ENCODE data around the gene SGSM2.

The SGSM2 gene

GRCh38 chr17:2317796-2318195 is 19.5 kb upstream of the SGSM2 start:
- H3K27ac ChIP-seq (ENCODE audit: low read depth, low read length) = no peak overlapping the region
- no peaks in the 10 kb centered on the region for H3K9me2 ChIP-seq (replicated peaks; ENCODE audit: control insufficient read depth, low read length)
- no peak overlapping the region for H3K4me3 ChIP-seq (ENCODE audit: low read length)

GRCh38 chr17:2319051-2319450 is 18.2 kb upstream of the SGSM2 start:
- Histone ChIP-seq H3K4me1 (ENCODE audit: control insufficient read depth, low read length) (no peaks in the 10 kb centered on the region), H3K4me2 (ENCODE audit: low read length) (no peak overlapping the region), H3K9me2 (replicated peaks; ENCODE audit: control insufficient read depth, low read length) (no peaks in the 10 kb centered on the region), H4K20me1 (ENCODE audit: control insufficient read depth, insufficient read depth, low read depth, low read length) (no peaks in the 10 kb centered on the region), H3K9me3 (ENCODE audit: control insufficient read depth, insufficient read depth, low read length) (no peaks in the 10 kb centered on the region), H3K27ac (ENCODE audit: low read depth, low read length) (no peak overlapping the region), H3K4me3 (ENCODE audit: low read length) (no peak overlapping the region), H3K27me3 (ENCODE audit: control insufficient read depth, low read length) (no peaks in the 10 kb centered on the region), H3F3A (ENCODE audit: control insufficient read depth, insufficient read depth) (peaks cover 33% of the 10 kb centered on the region), H3K36me3 (ENCODE audit: control insufficient read depth, low read length) (peaks cover 26% of the 10 kb centered on the region), H3K79me2 (ENCODE audit: control insufficient read depth, low read length) (no peaks in the 10 kb centered on the region)
- TF ChIP-seq CTCF (IDR thresholded peaks at IDR 0.05; ENCODE audit: low read depth, low read length, poor library complexity, severe bottlenecking) = no peak
- no peak for TF ChIP-seq EZH2phosphoT487 (IDR thresholded peaks at IDR 0.05; ENCODE audit: borderline replicate concordance, low read length)

More at GRCh38 chr17:2317796-2318195, 19.5 kb upstream of the SGSM2 start:
- peaks cover 27% of the 10 kb centered on the region for H3F3A ChIP-seq (ENCODE audit: control insufficient read depth, insufficient read depth)
- peaks cover 13% of the 10 kb centered on the region for H3K36me3 ChIP-seq (ENCODE audit: control insufficient read depth, low read length)
- H3K27me3 ChIP-seq (ENCODE audit: control insufficient read depth, low read length) = no peaks in the 10 kb centered on the region
- no peaks in the 10 kb centered on the region for H3K9me3 ChIP-seq (ENCODE audit: control insufficient read depth, insufficient read depth, low read length)
- no peaks in the 10 kb centered on the region for H4K20me1 ChIP-seq (ENCODE audit: control insufficient read depth, insufficient read depth, low read depth, low read length)
- no peak overlapping the region for H3K4me2 ChIP-seq (ENCODE audit: low read length)
- TF ChIP-seq EZH2phosphoT487 (IDR thresholded peaks at IDR 0.05; ENCODE audit: borderline replicate concordance, low read length) (no peak), CTCF (IDR thresholded peaks at IDR 0.05; ENCODE audit: low read depth, low read length, poor library complexity, severe bottlenecking) (no peak)
- H3K79me2 ChIP-seq (ENCODE audit: control insufficient read depth, low read length) = no peaks in the 10 kb centered on the region
- no peaks in the 10 kb centered on the region for H3K4me1 ChIP-seq (ENCODE audit: control insufficient read depth, low read length)

GRCh38 chr17:2321399-2321798 is 15.9 kb upstream of the SGSM2 start:
- TF ChIP-seq EZH2phosphoT487 (IDR thresholded peaks at IDR 0.05; ENCODE audit: borderline replicate concordance, low read length) (no peak), CTCF (IDR thresholded peaks at IDR 0.05; ENCODE audit: low read depth, low read length, poor library complexity, severe bottlenecking) (no peak)
- Histone ChIP-seq H3K27ac (ENCODE audit: low read depth, low read length) (no peak overlapping the region), H3K9me2 (replicated peaks; ENCODE audit: control insufficient read depth, low read length) (no peaks in the 10 kb centered on the region)

More at GRCh38 chr17:2321399-2321798, 15.9 kb upstream of the SGSM2 start:
- Histone ChIP-seq H3K36me3 (ENCODE audit: control insufficient read depth, low read length) (peaks cover 48% of the 10 kb centered on the region), H3K4me2 (ENCODE audit: low read length) (no peak overlapping the region), H3K4me3 (ENCODE audit: low read length) (no peak overlapping the region), H4K20me1 (ENCODE audit: control insufficient read depth, insufficient read depth, low read depth, low read length) (peaks cover 3% of the 10 kb centered on the region; the same call in 1 of the 2 replicates), H3F3A (ENCODE audit: control insufficient read depth, insufficient read depth) (peaks cover 30% of the 10 kb centered on the region), H3K79me2 (ENCODE audit: control insufficient read depth, low read length) (no peaks in the 10 kb centered on the region), H3K4me1 (ENCODE audit: control insufficient read depth, low read length) (no peaks in the 10 kb centered on the region), H3K9me3 (ENCODE audit: control insufficient read depth, insufficient read depth, low read length) (no peaks in the 10 kb centered on the region), H3K27me3 (ENCODE audit: control insufficient read depth, low read length) (no peaks in the 10 kb centered on the region)
